Thyroid gland (tissue), 4 donors: ENCODE results near the gene DHX16. TPM values are rescaled to one million over a fixed set of nuclear protein-coding genes. Genes with fewer than 3 reads are reported as not detected.

ENCODE experiments used
- DNase-seq, 2 donors: peaks; one replicate each; pipeline ENCODE4 v3.0.0-alpha.2; 2019
- H3K27ac ChIP-seq, 3 donors: fragments of 200-600 bp; sonication (generic); 1 replicate in 2 of 3; 2 replicates in 1 of 3; pipeline ENCODE4 v1.5.1; 2016 to 2019; ENCODE audit warnings: mild to moderate bottlenecking in 1 of 3, moderate library complexity in 1 of 3
- H3K27me3 ChIP-seq: fragments of 200-600 bp; sonication (generic); one replicate; pipeline ENCODE4 v1.5.1; 2019
- H3K36me3 ChIP-seq, 2 donors: fragments of 200-600 bp; sonication (generic); one replicate each; pipeline ENCODE4 v1.5.1; 2016 to 2019
- H3K4me1 ChIP-seq, 2 donors: fragments of 200-600 bp; sonication (generic); one replicate each; pipeline ENCODE4 v1.5.1; 2017 to 2019
- H3K4me3 ChIP-seq, 3 donors: fragments of 200-600 bp; sonication (generic); replicated peaks in 1 of 3; 1 replicate in 2 of 3; 2 replicates in 1 of 3; pipeline ENCODE4 v1.5.1; 2016; ENCODE audit warnings: mild to moderate bottlenecking in 1 of 3
- H3K9me3 ChIP-seq: fragments of 200-600 bp; sonication (generic); one replicate; pipeline ENCODE4 v1.5.1; 2017
- POLR2A ChIP-seq, 2 donors: fragments of 450-650 bp; IDR thresholded peaks; one replicate each; pipeline ENCODE4 v1.6.1; 2017; ENCODE audit warnings: antibody characterized with exemption in 2 of 2, mild to moderate bottlenecking in 2 of 2, moderate library complexity in 1 of 2
- whole genome bisulfite sequencing, 2 donors: methylation state at CpG; one replicate each; pipeline ENCODE4 v1.1.5; 2017; 5-methylcytosine and 5-hydroxymethylcytosine counted together
- intact Hi-C: fragments of 100-400 bp; cut with DNase I; formaldehyde crosslinking; loops from one replicate; pipeline ENCODE4 v1.15.1; 2023
- total RNA-seq, 4 donors: library from RNA; depleted of rRNA; stranded (reverse); fragments of >200 nt; gene quantifications; one replicate each; pipeline ENCODE4 v1.2.3, GENCODE V29; 2016
- TF ChIP-seq, protein P1 (sequence below), 6 experiments: fragments of 200-600 bp in 3 of 6; fragments of 450-650 bp in 3 of 6; sonication (generic) in 3 of 6; IDR thresholded peaks; one replicate each; pipeline ENCODE4 v1.5.1; 2016 to 2019; ENCODE audit warnings: antibody characterized with exemption in 6 of 6, mild to moderate bottlenecking in 2 of 6, inconsistent platforms in 1 of 6, moderate library complexity in 1 of 6

Gene DHX16
- total RNA-seq, 4 donors from 2014 or later, result 25.6 to 38.8 (median 28.2) TPM

- H3K27me3 ChIP-seq, result no peaks in the 10 kb centered on the region
- no peak for TF ChIP-seq POLR2A (IDR thresholded peaks at IDR 0.05)
- no peak overlapping the region for H3K27ac ChIP-seq
- intact Hi-C loops, result no loop called here
- H3K4me3 ChIP-seq, result no peak overlapping the region
- DNase-seq, result no peak
- H3K36me3 ChIP-seq, result peaks cover 76 to 90% of the 10 kb centered on the region in 2 donors
- no peaks in the 10 kb centered on the region for H3K4me1 ChIP-seq
- H3K9me3 ChIP-seq, result no peaks in the 10 kb centered on the region
Measured at GRCh38 chr6:30657454-30657853, 15.4 kb downstream of the DHX16 start.

DNA sequence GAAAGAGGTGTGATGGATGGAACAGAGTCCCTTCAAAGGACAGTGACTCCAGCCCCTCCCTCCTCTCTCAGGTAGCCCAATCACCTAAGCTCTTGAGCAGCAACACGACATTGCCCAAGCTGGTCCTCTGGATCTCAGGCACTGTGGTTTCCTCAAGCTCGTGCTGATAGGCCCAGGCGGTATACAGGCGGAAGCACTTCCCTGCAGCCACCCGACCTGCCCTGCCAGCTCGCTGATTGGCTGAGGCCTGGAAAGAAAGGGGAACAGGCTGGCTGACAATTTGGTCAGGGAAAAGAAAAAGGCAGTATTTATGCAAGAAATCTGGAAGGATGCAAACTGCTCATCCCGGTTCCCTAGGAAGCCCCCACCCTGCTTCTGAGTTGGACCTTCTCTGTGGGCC is 16.3 kb downstream of the DHX16 start:
- TF ChIP-seq POLR2A (IDR thresholded peaks at IDR 0.05), result no peak
- TF ChIP-seq, protein P1, sequence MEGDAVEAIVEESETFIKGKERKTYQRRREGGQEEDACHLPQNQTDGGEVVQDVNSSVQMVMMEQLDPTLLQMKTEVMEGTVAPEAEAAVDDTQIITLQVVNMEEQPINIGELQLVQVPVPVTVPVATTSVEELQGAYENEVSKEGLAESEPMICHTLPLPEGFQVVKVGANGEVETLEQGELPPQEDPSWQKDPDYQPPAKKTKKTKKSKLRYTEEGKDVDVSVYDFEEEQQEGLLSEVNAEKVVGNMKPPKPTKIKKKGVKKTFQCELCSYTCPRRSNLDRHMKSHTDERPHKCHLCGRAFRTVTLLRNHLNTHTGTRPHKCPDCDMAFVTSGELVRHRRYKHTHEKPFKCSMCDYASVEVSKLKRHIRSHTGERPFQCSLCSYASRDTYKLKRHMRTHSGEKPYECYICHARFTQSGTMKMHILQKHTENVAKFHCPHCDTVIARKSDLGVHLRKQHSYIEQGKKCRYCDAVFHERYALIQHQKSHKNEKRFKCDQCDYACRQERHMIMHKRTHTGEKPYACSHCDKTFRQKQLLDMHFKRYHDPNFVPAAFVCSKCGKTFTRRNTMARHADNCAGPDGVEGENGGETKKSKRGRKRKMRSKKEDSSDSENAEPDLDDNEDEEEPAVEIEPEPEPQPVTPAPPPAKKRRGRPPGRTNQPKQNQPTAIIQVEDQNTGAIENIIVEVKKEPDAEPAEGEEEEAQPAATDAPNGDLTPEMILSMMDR (IDR thresholded peaks at IDR 0.05), result no peak

GRCh38 chr6:30655743-30656094 is 17.1 kb downstream of the DHX16 start:
- no peaks in the 10 kb centered on the region for H3K4me1 ChIP-seq
- WGBS, 2 donors, result 97% methylated on average over 3 of the region's 3 CpGs
- DNase-seq, result no peak
- peaks cover 73 to 92% of the 10 kb centered on the region in 2 donors for H3K36me3 ChIP-seq
- TF ChIP-seq, protein P1 (IDR thresholded peaks at IDR 0.05), result no peak
- TF ChIP-seq POLR2A (IDR thresholded peaks at IDR 0.05), result no peak
- H3K9me3 ChIP-seq, result no peaks in the 10 kb centered on the region
- H3K27me3 ChIP-seq, result no peaks in the 10 kb centered on the region
- intact Hi-C loops, result no loop called here
- no peak overlapping the region for H3K27ac ChIP-seq
- no peak overlapping the region for H3K4me3 ChIP-seq

More for the DNA sequence above, 16.3 kb downstream of the DHX16 start:
- Histone ChIP-seq H3K4me3 (no peak overlapping the region), H3K4me1 (no peaks in the 10 kb centered on the region), H3K27me3 (no peaks in the 10 kb centered on the region), H3K9me3 (no peaks in the 10 kb centered on the region), H3K36me3 (peaks cover 76 to 90% of the 10 kb centered on the region in 2 donors), H3K27ac (no peak overlapping the region)
- no peak for DNase-seq
- intact Hi-C loops, result no loop called here
- WGBS, 2 donors, result 83 to 85% methylated on average over 1 to 7 of the region's 7 CpGs

DNA sequence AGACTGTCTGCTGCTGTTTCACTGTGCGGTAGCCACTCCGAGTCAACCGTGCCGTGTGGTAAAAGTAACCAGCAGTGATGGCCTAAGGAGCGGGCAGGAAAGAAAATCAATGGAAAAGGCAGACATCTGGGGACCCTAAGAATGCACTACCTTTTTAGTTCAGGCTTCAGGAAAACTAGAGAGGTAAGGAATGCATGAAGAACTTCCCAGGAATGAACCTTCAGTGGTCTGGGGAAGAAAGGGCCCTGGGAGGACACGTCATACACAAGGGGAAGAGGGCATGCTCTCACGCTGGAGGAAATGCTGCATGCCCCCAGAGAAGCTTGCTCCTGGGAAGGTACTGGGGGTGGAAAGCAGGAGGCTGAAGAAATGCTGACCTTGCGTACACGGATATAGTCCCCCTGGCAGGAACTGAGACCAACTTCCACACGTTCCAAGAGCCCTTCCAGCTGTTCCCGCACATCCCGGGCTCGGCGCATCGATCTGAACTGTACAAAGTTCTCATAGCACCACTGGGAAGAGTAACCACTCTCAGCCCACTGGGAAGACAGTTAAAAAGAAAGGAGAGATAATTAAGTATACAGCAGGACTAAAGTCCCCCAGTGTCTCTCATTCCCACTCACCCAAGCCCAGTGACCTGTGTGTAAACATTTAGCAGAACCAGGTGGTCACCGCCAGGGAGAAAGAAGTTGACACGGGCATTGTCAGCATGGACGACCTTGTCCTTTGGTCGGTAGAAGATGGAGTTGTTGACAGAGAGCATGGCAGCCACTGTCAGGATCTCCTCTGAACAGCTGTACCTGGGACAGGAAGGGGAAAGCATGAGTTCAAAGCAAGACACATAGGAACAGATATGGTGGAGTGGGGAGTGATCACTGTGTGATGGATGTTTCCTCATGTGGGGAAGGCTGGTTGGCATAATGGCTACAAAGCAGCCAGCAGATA is 17.7 kb downstream of the DHX16 start:
- 92 to 95% methylated on average over 19 of the region's 19 CpGs for WGBS, 2 donors
- Histone ChIP-seq H3K27ac (no peak overlapping the region), H3K36me3 (peaks cover 72 to 90% of the 10 kb centered on the region in 2 donors), H3K9me3 (no peaks in the 10 kb centered on the region), H3K4me1 (no peaks in the 10 kb centered on the region), H3K27me3 (no peaks in the 10 kb centered on the region), H3K4me3 (no peak overlapping the region)
- TF ChIP-seq, protein P1 (IDR thresholded peaks at IDR 0.05), result no peak
- TF ChIP-seq POLR2A (IDR thresholded peaks at IDR 0.05), result no peak
- DNase-seq, result no peak
- intact Hi-C loops, result no loop called here

GRCh38 chr6:30651143-30651542 is 21.7 kb downstream of the DHX16 start:
- DNase-seq, result no peak
- no peak overlapping the region for H3K4me3 ChIP-seq
- H3K4me1 ChIP-seq, result peaks cover 6 to 14% of the 10 kb centered on the region in 2 donors
- TF ChIP-seq POLR2A (IDR thresholded peaks at IDR 0.05), result no peak
- TF ChIP-seq, protein P1 (IDR thresholded peaks at IDR 0.05), result no peak
- H3K27ac ChIP-seq, result no peak overlapping the region
- no peaks in the 10 kb centered on the region for H3K27me3 ChIP-seq
- peaks cover 51 to 55% of the 10 kb centered on the region in 2 donors for H3K36me3 ChIP-seq
- no peaks in the 10 kb centered on the region for H3K9me3 ChIP-seq
- 93 to 94% methylated on average over 12 of the region's 12 CpGs for WGBS, 2 donors
- intact Hi-C loops, result no loop called here
